T-helper 1 cell treated with Interleukin-12 subunit alpha and Interleukin-12 subunit beta and Interleukin-4 antibody, amounts not matched to agents 30 μg/mL and 1 μg/mL, for 36 hours (primary cell): ENCODE data around the gene HTR1E.

Experiments
- H3K27ac Mint-ChIP-seq: one replicate; pipeline ENCODE4 v1.8.0; 2021; ENCODE audit warnings: mild to moderate bottlenecking, mixed read lengths
- H3K27me3 Mint-ChIP-seq: one replicate; pipeline ENCODE4 v1.8.0; 2021; ENCODE audit warnings: low read depth, mixed read lengths
- H3K36me3 Mint-ChIP-seq: one replicate; pipeline ENCODE4 v1.8.0; 2021; ENCODE audit warnings: low read depth, mixed read lengths
- H3K4me1 Mint-ChIP-seq: one replicate; pipeline ENCODE4 v1.8.0; 2021; ENCODE audit warnings: low read depth, mixed read lengths
- H3K4me3 Mint-ChIP-seq: one replicate; pipeline ENCODE4 v1.8.0; 2021; ENCODE audit warnings: mild to moderate bottlenecking, moderate library complexity, mixed read lengths
- H3K9me3 Mint-ChIP-seq: one replicate; pipeline ENCODE4 v1.8.0; 2021; ENCODE audit warnings: mixed read lengths

Gene HTR1E

DNA sequence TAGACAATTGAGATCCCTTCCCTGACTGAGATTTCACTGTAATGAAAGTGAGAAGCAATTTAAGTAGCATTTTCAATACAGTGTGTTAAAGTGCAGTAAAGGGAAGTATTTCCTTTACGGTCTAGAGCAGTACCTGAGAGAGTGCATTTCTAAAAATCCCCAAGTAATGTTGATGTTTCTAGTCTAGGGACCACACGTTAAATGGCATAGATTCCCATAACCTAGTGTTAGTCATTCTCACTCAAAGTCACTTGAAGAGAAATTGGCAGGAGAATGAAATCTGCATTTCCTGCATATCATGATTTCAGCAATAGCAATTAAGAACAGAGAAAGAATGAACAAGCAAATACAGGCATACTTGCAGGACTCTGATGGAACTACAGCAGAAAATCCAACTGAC is 89.7 kb downstream of the HTR1E start:
- Mint-ChIP-seq H3K4me3 (no peak overlapping the region), H3K4me1 (no peaks in the 10 kb centered on the region), H3K36me3 (no peaks in the 10 kb centered on the region), H3K27ac (no peak overlapping the region), H3K27me3 (peaks cover 4% of the 10 kb centered on the region), H3K9me3 (no peaks in the 10 kb centered on the region)

DNA sequence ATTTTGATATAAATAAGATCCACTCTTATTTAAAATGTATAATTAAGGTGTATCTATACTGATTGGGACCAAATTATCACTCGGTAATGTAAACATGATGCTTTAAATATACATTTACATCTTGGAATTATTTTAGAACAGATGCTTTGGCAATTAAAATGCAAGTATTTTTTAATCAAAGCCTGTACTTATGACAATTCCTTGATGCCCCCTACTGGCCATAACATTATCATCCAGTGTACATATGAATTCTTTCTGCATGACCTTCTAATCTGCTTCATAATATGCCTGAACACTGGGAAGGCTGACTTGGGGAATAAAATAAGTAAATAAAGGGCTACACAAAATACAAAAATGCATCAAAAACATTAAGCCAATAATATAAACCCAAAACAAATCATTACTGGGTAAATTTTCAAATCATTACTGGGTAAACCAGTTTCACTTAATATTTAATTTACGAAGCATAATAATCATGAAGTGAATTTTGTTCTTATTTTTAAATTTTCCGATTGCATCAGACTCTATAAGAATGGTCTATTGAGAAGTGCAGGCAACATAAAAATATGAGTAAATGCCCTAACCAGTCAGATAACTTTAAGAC is 92.5 kb downstream of the HTR1E start:
- peaks cover under 1% of the 10 kb centered on the region for H3K27me3 Mint-ChIP-seq
- no peaks in the 10 kb centered on the region for H3K9me3 Mint-ChIP-seq
- no peaks in the 10 kb centered on the region for H3K36me3 Mint-ChIP-seq
- H3K4me3 Mint-ChIP-seq: no peak overlapping the region
- no peak overlapping the region for H3K27ac Mint-ChIP-seq
- no peaks in the 10 kb centered on the region for H3K4me1 Mint-ChIP-seq

DNA sequence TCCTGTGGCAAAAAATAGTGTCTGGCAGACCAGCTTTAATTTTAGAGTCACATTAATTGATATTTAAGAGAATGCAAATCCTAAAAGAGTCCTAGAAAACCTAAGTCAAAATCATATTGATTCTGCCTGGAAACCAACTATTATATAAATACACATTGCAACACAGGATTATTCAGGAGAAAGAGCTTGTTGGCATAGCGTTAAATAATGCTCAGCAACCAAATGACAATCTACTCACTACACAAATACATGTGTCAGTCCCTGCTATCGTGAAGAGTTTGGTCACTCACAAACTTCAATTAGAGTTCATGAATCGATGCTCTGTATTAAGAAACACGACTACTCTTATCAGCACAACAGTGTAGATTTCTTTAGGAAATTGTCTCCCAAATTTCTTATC is 103.4 kb downstream of the HTR1E start:
- Mint-ChIP-seq H3K9me3 (no peaks in the 10 kb centered on the region), H3K4me1 (no peaks in the 10 kb centered on the region), H3K27ac (no peak overlapping the region), H3K27me3 (peaks cover 3% of the 10 kb centered on the region), H3K36me3 (no peaks in the 10 kb centered on the region), H3K4me3 (no peak overlapping the region)

DNA sequence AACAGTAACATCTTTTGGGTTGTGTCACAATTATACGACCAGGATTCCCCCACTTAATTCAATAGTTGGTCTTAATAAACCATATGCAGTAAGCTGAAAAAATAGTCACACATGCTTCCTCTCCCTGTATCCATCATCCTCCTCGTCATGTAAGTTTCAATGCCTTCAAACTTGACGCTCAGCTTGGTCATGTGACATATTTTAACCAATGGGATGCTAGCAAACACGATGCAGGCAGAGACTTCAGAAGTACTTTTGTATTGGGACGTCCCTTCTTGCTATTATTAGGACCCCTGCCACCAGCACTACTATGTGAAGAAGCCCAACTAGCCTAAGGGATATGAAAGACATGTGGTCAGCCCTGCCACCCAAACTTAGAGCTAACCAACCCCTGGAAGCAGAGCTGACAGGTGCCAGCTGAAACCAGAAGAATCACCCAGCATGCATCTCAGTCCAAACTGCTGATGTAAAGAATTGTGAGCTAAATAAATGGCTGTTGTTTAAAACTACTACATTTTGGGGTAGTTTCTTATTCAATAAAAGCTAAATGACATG is 108.3 kb downstream of the HTR1E start:
- Mint-ChIP-seq H3K27me3 (peaks cover 21% of the 10 kb centered on the region), H3K36me3 (no peaks in the 10 kb centered on the region), H3K4me3 (no peak overlapping the region), H3K4me1 (no peaks in the 10 kb centered on the region), H3K27ac (no peak overlapping the region), H3K9me3 (no peaks in the 10 kb centered on the region)

DNA sequence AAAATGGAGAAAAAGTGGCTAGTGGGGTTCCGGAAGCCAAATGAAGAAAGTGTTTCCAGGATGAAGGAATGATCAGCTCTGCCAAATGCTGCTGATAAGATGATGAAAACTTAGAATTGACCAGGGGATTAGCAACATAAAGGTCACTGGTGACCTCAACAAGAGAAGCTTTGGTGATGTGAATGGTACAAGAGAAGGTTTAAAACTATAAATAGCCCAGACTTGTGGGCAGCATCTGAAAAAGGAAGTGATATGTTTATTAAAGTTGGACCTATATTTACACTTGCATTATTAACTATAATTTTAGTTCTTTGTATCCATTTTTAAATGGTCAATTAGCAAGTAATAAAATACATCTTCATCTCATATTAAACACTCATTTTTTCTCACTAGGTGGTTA is 112.5 kb downstream of the HTR1E start:
- Mint-ChIP-seq H3K36me3 (no peaks in the 10 kb centered on the region), H3K4me1 (no peaks in the 10 kb centered on the region), H3K27ac (no peak overlapping the region), H3K4me3 (no peak overlapping the region), H3K9me3 (no peaks in the 10 kb centered on the region), H3K27me3 (peaks cover 23% of the 10 kb centered on the region)

DNA sequence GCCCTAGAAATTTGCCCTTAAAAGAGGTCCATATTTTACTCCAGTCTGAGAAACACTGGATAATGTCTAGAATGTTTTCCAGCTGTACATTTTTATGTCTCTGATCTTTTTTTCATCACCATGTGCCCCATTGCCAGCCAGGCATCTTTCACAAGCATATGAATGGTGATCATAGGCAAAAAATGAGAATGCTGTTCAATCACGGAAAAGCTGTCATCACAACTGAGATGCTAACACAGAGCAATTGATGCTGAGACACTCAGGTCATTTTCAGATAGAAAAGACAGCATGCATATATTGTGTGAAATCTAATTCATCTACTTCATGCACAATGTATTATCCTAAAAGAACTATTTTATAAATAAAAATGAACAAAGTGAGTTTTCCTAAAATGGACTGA is 116.0 kb downstream of the HTR1E start:
- Mint-ChIP-seq H3K27me3 (peaks cover 28% of the 10 kb centered on the region), H3K4me3 (no peak overlapping the region), H3K36me3 (no peaks in the 10 kb centered on the region), H3K4me1 (peaks cover 3% of the 10 kb centered on the region), H3K9me3 (no peaks in the 10 kb centered on the region), H3K27ac (no peak overlapping the region)

DNA sequence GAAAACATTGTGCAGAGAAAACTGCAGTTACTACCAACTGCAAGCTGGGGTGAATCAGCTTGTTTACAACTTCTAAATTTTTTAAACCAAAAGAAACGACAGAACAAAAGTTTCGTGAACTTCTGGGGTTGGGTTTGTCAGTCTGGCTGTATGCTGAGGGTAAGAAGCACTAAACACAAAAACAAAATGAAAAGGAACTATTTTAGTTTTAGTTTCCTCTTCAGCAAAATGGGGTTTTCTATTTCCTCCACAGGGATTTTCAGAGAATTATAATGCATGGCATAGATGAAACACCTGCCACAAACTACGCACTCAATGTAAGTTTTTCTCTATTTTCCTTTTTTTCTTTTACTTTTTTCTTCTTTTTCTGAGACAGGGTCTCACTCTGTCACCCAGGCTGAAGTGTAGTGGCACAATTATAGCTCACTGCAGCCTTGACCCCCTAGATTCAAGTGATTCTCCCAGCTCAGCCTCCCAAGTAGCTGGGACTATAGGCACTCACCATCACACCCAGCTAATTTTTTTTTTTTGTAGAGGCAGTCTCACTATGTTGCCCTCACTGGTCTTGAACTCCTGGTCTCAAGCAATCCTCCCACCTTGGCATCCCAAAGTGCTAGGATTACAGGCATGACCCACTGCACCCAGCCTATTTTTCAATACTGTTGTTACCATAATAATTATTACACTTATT is 117.0 kb downstream of the HTR1E start:
- Mint-ChIP-seq H3K27ac (no peak overlapping the region), H3K36me3 (no peaks in the 10 kb centered on the region)

DNA sequence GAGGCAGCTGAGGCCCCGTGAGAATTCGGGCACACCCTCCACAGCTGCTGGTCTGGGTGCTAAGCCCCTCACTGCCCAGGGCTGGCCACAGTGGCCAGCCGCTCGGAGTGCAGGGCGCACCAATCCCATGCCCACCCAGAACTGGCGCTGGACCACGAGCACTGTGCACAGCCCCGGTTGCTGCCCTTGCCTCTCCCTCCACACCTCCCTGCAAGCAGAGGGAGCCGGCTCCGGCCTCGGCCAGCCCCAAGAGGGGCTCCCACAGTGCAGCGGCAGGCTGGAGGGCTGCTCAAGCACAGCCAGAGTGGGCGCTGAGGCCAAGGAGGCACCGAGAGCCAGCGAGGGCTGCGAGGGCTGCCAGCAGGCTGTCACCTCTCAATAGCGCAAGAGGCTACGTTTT is 122.6 kb downstream of the HTR1E start:
- Mint-ChIP-seq H3K9me3 (no peaks in the 10 kb centered on the region), H3K4me1 (peaks cover 3% of the 10 kb centered on the region), H3K4me3 (no peak overlapping the region), H3K36me3 (no peaks in the 10 kb centered on the region), H3K27ac (no peak overlapping the region), H3K27me3 (peaks cover 14% of the 10 kb centered on the region)

More for the DNA sequence above, 117.0 kb downstream of the HTR1E start:
- Mint-ChIP-seq H3K4me1 (peaks cover 3% of the 10 kb centered on the region), H3K4me3 (no peak overlapping the region), H3K9me3 (no peaks in the 10 kb centered on the region), H3K27me3 (peaks cover 21% of the 10 kb centered on the region)

DNA sequence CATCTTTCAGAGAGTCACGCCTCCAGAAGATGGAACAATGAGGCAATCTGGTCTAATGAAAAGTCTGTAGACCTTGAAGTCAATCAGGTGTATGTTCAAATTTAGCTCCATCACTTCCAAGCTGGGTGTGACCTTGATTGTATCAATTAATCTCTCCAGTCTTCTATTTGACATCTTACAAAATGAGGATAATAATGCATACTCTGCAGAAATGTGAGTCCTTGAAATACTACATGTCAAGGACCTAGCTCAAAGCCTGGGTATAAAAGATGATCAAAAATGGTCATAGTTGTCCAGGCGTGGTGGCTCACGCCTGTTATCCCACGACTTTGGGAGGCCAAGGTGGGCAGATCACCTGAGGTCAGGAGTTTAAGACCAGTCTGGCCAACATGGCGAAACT is 127.8 kb downstream of the HTR1E start:
- no peak overlapping the region for H3K4me3 Mint-ChIP-seq
- no peaks in the 10 kb centered on the region for H3K36me3 Mint-ChIP-seq
- H3K9me3 Mint-ChIP-seq: no peaks in the 10 kb centered on the region
- H3K4me1 Mint-ChIP-seq: peaks cover 3% of the 10 kb centered on the region
- H3K27ac Mint-ChIP-seq: no peak overlapping the region
- peaks cover 22% of the 10 kb centered on the region for H3K27me3 Mint-ChIP-seq
